Measurements from ENCODE around the gene LHPP.

DNA sequence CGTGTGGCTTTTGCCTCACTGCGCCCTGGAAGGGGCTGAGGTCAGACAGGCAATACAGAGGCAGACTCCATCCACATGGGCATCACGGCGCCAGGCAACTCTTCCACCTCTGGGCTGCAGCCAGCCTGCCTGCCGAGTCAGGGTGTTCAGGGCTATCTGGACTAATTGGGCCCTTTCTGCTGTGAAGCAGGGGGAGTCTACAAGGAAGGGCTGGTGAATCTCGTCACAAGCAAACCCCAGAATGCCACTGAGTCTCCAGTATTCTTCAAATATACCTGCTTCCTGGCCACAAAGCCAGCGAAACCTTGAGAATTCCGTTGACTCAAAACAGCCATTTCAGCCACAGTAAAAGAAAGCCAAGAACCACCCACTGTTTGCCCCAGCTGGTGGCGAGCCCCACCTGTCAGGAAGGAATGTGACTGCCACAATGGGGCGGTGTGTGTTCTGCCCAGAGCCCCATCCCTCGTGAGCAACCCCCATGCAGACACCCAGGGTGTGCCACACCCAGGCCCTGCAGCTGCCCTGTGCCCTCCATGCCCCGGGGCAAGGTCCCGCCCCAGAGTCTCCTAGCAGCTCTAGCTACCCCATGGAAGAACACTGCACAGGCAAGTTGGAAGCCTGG lies 165.2 kb downstream of the LHPP start:
- no peak for TF ChIP-seq POLR2AphosphoS5 (IDR thresholded peaks at IDR 0.05; ENCODE audit: low read depth, low read length)
- TF ChIP-seq POLR2A (IDR thresholded peaks at IDR 0.05; ENCODE audit: low read depth, low read length), result no peak
- no peak for TF ChIP-seq TAF1 (IDR thresholded peaks at IDR 0.05; ENCODE audit: low read depth, low read length)
- no peak for TF ChIP-seq SPI1 (IDR thresholded peaks at IDR 0.05; ENCODE audit: low read depth, low read length)
- TF ChIP-seq POU2F2 (IDR thresholded peaks at IDR 0.05; ENCODE audit: low read depth, low read length), result no peak
